Sigmoid colon (tissue), 7 donors: ENCODE measurements around the gene MCF2L. TPM values are rescaled to one million over a fixed set of nuclear protein-coding genes. Genes with fewer than 3 reads are reported as not detected.

ENCODE experiments used
- DNase-seq: peaks from one replicate; pipeline ENCODE4 v3.0.0-alpha.2; 2019
- H3K27ac ChIP-seq, 4 donors: fragments of 200-600 bp; sonication (generic); one replicate each; pipeline ENCODE4 v1.5.1; 2016 to 2019; ENCODE audit warnings: mild to moderate bottlenecking in 1 of 4
- H3K27me3 ChIP-seq, 3 donors: fragments of 200-600 bp; sonication (generic); one replicate each; pipeline ENCODE4 v1.5.1; 2019; ENCODE audit warnings: mild to moderate bottlenecking in 1 of 3
- H3K36me3 ChIP-seq, 4 donors: fragments of 200-600 bp; sonication (generic); one replicate each; pipeline ENCODE4 v1.5.1; 2016 to 2019
- H3K4me1 ChIP-seq, 4 donors: fragments of 200-600 bp; sonication (generic); one replicate each; pipeline ENCODE4 v1.5.1; 2017 to 2019
- H3K4me3 ChIP-seq, 4 donors: fragments of 200-600 bp; sonication (generic); one replicate each; pipeline ENCODE4 v1.5.1; 2017 to 2019; ENCODE audit warnings: mild to moderate bottlenecking in 2 of 4, moderate library complexity in 1 of 4
- H3K9me3 ChIP-seq, 4 donors: fragments of 200-600 bp in 3 of 4; sonication (generic) in 3 of 4; one replicate each; pipeline versions ENCODE4 v1.5.1 to v1.6.1; 2013 to 2019
- EP300 ChIP-seq, 4 donors: sonication (generic); formaldehyde crosslinking; IDR thresholded peaks; one replicate each; pipeline ENCODE4 v1.6.1; 2017; ENCODE audit warnings: antibody characterized with exemption in 4 of 4
- POLR2A ChIP-seq, 2 donors: fragments of 450-650 bp; IDR thresholded peaks; one replicate each; pipeline ENCODE4 v1.6.1; 2016; ENCODE audit warnings: antibody characterized with exemption in 2 of 2, mild to moderate bottlenecking in 2 of 2, moderate library complexity in 2 of 2
- POLR2AphosphoS5 ChIP-seq, 4 donors: sonication (generic); formaldehyde crosslinking; IDR thresholded peaks; one replicate each; pipeline ENCODE4 v1.6.1; 2017; ENCODE audit warnings: antibody characterized with exemption in 4 of 4
- WGBS, 2 donors: extraction: QIAGEN DNeasy Blood & Tissue Kit; methylation state at CpG; one replicate each; pipeline ENCODE4 v1.1.7; 2013; 5-methylcytosine and 5-hydroxymethylcytosine counted together
- intact Hi-C: fragments of 100-400 bp; cut with DNase I; formaldehyde crosslinking; loops from one replicate; pipeline ENCODE4 v1.15.1; 2023
- polyA plus RNA-seq, 3 donors: library from polyadenylated mRNA; stranded (reverse); fragments of 200-250 nt; gene quantifications; one replicate each; pipeline ENCODE4 v1.2.3, GENCODE V29; 2013
- total RNA-seq, 4 donors: library from RNA; depleted of rRNA; stranded (reverse); fragments of >200 nt; gene quantifications; one replicate each; pipeline ENCODE4 v1.1.0, GENCODE V29; 2016
- TF ChIP-seq, protein P1 (sequence below), 4 experiments: fragments of 450-650 bp in 3 of 4; fragments of 200-600 bp in 1 of 4; IDR thresholded peaks; one replicate each; pipeline ENCODE4 v1.5.1; 2016 to 2019; ENCODE audit warnings: antibody characterized with exemption in 4 of 4, mild to moderate bottlenecking in 3 of 4, moderate library complexity in 2 of 4
- donor health status: healthy with polysubstance abuse.
- donor health status: Bipolar disorder and iron deficiency.
- donor health status: healthy.

The MCF2L gene
- total and polyA plus RNA-seq, 7 donors: 7.5 to 59.9 (median 20.2) TPM

DNA sequence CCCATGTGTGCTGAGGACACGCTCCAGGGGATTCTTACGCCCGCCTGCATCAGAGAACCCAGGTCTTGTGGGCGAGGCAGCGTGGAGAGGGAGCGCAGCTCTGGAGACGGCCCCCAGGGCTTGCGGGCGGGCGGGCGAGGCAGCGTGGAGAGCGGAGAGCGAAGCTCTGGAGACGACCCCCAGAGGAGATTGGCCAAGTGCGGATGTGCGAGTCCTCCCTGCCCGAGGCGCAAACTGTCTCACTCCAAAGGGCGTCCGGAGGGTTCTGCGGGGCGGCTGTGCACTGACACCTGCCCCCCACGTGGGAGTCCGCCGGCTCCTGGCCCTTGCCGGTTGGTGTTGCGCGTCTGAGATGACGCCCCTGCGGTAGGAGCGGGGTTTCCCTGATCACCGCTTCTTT, 39.8 kb downstream of the MCF2L start:
- TF ChIP-seq, protein P1, sequence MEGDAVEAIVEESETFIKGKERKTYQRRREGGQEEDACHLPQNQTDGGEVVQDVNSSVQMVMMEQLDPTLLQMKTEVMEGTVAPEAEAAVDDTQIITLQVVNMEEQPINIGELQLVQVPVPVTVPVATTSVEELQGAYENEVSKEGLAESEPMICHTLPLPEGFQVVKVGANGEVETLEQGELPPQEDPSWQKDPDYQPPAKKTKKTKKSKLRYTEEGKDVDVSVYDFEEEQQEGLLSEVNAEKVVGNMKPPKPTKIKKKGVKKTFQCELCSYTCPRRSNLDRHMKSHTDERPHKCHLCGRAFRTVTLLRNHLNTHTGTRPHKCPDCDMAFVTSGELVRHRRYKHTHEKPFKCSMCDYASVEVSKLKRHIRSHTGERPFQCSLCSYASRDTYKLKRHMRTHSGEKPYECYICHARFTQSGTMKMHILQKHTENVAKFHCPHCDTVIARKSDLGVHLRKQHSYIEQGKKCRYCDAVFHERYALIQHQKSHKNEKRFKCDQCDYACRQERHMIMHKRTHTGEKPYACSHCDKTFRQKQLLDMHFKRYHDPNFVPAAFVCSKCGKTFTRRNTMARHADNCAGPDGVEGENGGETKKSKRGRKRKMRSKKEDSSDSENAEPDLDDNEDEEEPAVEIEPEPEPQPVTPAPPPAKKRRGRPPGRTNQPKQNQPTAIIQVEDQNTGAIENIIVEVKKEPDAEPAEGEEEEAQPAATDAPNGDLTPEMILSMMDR (IDR thresholded peaks at IDR 0.05): no peak
- TF ChIP-seq POLR2AphosphoS5 (IDR thresholded peaks at IDR 0.05) (no peak), EP300 (IDR thresholded peaks at IDR 0.05) (no peak), POLR2A (IDR thresholded peaks at IDR 0.05) (no peak)
- H3K27me3 ChIP-seq: peaks cover 0 to 3% (median 0%) of the 10 kb centered on the region in 3 donors
- DNase-seq: no peak
- H3K9me3 ChIP-seq: no peaks in the 10 kb centered on the region
- H3K4me3 ChIP-seq: no peak overlapping the region
- no peaks in the 10 kb centered on the region for H3K4me1 ChIP-seq
- H3K27ac ChIP-seq: no peak overlapping the region
- H3K36me3 ChIP-seq: no peaks in the 10 kb centered on the region
- intact Hi-C loops: no loop called here
- WGBS, 2 donors: 91 to 92% methylated on average over 33 of the region's 33 CpGs

DNA sequence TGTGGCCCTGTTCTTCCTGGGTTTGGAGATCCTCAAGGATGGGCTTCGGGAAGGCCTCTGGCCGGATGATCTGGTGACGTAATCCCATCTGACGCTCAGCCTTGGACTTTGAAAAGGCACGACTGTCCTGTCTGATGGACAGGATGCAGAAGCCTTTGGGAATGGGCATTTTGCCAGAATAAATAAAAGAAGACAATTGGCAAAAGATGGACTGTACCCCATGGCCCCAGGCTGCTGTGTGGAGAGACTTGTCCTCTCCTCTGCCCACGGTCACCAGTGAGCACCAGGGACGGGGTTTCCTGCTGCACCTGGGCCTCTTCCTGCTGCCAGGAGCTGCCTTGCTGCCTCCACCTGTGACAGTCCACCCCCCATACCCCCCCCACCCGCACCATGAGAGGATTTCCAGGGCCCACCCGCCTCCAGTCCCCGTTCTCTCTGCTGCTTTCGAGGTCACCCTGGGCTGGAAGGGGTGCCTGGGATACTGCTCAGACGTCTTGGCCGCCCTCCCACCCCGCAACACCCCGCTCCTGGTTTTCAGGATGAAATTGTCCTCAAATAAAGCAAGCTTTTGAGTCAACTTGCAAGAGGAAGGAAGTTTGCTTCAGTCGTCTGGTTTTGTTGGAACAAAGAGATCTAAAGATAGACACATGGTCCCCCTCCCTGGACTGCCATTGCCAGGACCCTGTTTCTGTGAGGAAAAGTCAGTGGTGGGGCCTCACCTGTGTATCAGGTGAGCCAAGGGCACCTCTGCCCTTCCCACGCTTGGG, 40.9 kb downstream of the MCF2L start:
- Histone ChIP-seq H3K9me3 (no peaks in the 10 kb centered on the region), H3K27me3 (no peaks in the 10 kb centered on the region), H3K36me3 (no peaks in the 10 kb centered on the region), H3K4me3 (no peak overlapping the region), H3K27ac (no peak overlapping the region), H3K4me1 (no peaks in the 10 kb centered on the region)
- 48 to 62% methylated on average over 17 of the region's 17 CpGs for WGBS, 2 donors
- intact Hi-C loops: no loop called here
- DNase-seq: no peak
- TF ChIP-seq, protein P1 (IDR thresholded peaks at IDR 0.05): no peak
- TF ChIP-seq POLR2AphosphoS5 (IDR thresholded peaks at IDR 0.05): no peak
- no peak for TF ChIP-seq EP300 (IDR thresholded peaks at IDR 0.05)
- no peak for TF ChIP-seq POLR2A (IDR thresholded peaks at IDR 0.05)

DNA sequence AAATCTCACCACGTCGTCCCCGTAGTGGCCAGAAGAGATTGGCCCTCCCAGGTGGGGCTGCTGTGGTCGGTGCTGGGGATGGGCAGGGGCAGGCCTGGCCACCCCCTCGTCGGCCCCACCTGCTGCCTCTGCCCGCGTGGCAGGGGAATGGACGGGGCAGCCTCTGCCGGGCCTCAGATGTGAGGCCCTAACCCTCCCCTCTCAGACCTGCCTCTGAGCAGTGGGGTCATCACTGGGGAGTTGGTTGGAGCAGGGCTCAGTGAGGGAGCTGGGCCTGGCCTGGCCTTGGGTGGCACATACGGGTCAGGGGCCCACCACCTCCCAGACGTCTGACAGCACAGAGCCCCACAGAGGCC, 41.5 kb downstream of the MCF2L start:
- no peaks in the 10 kb centered on the region for H3K27me3 ChIP-seq
- no peaks in the 10 kb centered on the region for H3K36me3 ChIP-seq
- no peaks in the 10 kb centered on the region for H3K4me1 ChIP-seq
- no peak overlapping the region for H3K27ac ChIP-seq
- intact Hi-C loops: no loop called here
- DNase-seq: no peak
- no peaks in the 10 kb centered on the region for H3K9me3 ChIP-seq
- TF ChIP-seq, protein P1 (IDR thresholded peaks at IDR 0.05): no peak
- no peak for TF ChIP-seq EP300 (IDR thresholded peaks at IDR 0.05)
- TF ChIP-seq POLR2AphosphoS5 (IDR thresholded peaks at IDR 0.05): no peak
- no peak for TF ChIP-seq POLR2A (IDR thresholded peaks at IDR 0.05)
- whole genome bisulfite sequencing, 2 donors: 71 to 84% methylated on average over 12 of the region's 12 CpGs
- no peak overlapping the region for H3K4me3 ChIP-seq

DNA sequence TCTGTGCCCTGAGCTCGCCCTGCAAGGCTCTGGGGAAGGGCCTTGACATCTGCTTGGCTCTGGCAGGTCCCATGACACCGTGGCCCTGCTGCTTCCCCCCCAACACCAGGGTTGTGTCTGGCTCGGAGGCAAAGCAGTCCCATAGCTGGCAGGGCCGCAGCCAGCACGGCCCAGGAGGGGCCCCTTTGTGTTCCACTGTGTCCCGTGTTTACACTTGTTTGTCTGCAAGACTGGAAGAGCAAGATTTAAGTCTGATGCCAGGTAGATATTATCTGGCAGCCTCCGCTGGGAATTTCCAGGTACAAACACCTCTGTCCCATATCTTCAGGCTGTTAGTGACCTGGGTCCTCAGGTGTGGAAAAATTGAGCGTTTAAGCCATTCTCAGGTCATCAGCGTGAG, 44.3 kb downstream of the MCF2L start:
- intact Hi-C loops: no loop called here
- Histone ChIP-seq H3K27ac (no peak overlapping the region), H3K9me3 (no peaks in the 10 kb centered on the region), H3K4me3 (no peak overlapping the region), H3K4me1 (no peaks in the 10 kb centered on the region), H3K36me3 (no peaks in the 10 kb centered on the region), H3K27me3 (peaks cover 0 to 3% (median 0%) of the 10 kb centered on the region in 3 donors)
- TF ChIP-seq POLR2AphosphoS5 (IDR thresholded peaks at IDR 0.05): no peak
- TF ChIP-seq, protein P1 (IDR thresholded peaks at IDR 0.05): no peak
- TF ChIP-seq POLR2A (IDR thresholded peaks at IDR 0.05): no peak
- no peak for TF ChIP-seq EP300 (IDR thresholded peaks at IDR 0.05)
- no peak for DNase-seq
- 20 to 68% methylated on average over 9 of the region's 9 CpGs for WGBS, 2 donors
